ENCODE measurements around the gene PRKCD.

DNA sequence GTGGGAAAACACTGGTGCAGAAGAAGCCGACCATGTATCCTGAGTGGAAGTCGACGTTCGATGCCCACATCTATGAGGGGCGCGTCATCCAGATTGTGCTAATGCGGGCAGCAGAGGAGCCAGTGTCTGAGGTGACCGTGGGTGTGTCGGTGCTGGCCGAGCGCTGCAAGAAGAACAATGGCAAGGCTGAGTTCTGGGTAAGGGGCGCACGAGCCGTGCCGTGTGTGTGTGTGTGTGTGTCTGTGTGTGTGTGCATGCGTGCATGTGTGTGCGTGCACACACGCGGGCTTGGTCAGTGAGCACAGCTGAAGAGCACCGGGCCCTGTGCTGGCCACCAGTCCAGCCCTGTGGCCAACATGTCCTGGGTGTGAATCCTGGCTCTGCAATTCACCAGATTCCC lies 18.6 kb downstream of the PRKCD start:
- TF ChIP-seq, protein P1, sequence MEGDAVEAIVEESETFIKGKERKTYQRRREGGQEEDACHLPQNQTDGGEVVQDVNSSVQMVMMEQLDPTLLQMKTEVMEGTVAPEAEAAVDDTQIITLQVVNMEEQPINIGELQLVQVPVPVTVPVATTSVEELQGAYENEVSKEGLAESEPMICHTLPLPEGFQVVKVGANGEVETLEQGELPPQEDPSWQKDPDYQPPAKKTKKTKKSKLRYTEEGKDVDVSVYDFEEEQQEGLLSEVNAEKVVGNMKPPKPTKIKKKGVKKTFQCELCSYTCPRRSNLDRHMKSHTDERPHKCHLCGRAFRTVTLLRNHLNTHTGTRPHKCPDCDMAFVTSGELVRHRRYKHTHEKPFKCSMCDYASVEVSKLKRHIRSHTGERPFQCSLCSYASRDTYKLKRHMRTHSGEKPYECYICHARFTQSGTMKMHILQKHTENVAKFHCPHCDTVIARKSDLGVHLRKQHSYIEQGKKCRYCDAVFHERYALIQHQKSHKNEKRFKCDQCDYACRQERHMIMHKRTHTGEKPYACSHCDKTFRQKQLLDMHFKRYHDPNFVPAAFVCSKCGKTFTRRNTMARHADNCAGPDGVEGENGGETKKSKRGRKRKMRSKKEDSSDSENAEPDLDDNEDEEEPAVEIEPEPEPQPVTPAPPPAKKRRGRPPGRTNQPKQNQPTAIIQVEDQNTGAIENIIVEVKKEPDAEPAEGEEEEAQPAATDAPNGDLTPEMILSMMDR (conservative IDR thresholded peaks at IDR 0.05; ENCODE audit: low read depth, low read length): no peak
- no peak for TF ChIP-seq RFX5 (IDR thresholded peaks at IDR 0.05; ENCODE audit: low read depth, low read length)

Measured in IMR-90 (cell line).